ENCODE measurements around the gene SCD. TPM values are rescaled to one million over a fixed set of nuclear protein-coding genes. Genes with fewer than 3 reads are reported as not detected.

The SCD gene
- total and polyA plus RNA-seq, 2 of the 13 experiments (the other 11 are each of a cell fraction or from before 2014, with no cell fraction given): 492 to 512 TPM

DNA sequence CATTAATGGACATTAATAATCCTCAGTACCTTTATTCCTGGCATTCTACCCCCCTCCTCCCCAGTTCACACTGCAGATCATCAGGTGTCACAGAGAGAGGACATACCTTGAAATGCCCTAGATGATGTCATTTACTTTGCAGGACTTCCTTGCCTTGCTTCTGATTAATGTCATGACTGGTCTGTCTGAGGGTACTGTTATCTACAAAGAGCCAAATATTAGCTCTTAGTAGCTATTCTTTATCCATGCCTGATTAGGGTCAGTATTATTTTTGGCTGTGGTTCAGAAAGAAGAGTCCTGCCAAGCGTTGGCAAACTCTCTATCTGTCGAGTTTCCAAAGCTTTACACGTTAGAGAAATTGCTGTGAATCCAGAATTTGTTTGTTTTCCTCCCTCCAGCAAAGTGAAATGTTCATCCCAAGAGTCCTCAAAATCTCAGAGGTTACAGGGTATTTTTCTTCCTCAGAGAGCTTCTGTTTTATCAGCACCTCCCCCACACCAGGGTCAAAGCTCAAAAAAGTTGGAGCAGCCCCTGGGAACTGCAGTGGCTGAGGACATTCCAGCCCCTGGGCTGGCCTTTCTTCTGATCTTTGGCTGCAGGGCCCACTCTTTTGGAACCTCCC is 12.6 kb downstream of the SCD start (continued):
- TF ChIP-seq, protein P1, sequence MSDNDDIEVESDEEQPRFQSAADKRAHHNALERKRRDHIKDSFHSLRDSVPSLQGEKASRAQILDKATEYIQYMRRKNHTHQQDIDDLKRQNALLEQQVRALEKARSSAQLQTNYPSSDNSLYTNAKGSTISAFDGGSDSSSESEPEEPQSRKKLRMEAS (IDR thresholded peaks at IDR 0.05): peak; percentile 50; the same call in 1 of the 2 replicates
- 0 out of 2 replicates have a peak, but pooled peaks have one; percentile 49 for TF ChIP-seq NKX3-1 (CRISPR knock-in tag; IDR thresholded peaks at IDR 0.05)
- peak; percentile 46 for TF ChIP-seq HOXA3 (CRISPR knock-in tag; IDR thresholded peaks at IDR 0.05)
- TF ChIP-seq, protein P2, sequence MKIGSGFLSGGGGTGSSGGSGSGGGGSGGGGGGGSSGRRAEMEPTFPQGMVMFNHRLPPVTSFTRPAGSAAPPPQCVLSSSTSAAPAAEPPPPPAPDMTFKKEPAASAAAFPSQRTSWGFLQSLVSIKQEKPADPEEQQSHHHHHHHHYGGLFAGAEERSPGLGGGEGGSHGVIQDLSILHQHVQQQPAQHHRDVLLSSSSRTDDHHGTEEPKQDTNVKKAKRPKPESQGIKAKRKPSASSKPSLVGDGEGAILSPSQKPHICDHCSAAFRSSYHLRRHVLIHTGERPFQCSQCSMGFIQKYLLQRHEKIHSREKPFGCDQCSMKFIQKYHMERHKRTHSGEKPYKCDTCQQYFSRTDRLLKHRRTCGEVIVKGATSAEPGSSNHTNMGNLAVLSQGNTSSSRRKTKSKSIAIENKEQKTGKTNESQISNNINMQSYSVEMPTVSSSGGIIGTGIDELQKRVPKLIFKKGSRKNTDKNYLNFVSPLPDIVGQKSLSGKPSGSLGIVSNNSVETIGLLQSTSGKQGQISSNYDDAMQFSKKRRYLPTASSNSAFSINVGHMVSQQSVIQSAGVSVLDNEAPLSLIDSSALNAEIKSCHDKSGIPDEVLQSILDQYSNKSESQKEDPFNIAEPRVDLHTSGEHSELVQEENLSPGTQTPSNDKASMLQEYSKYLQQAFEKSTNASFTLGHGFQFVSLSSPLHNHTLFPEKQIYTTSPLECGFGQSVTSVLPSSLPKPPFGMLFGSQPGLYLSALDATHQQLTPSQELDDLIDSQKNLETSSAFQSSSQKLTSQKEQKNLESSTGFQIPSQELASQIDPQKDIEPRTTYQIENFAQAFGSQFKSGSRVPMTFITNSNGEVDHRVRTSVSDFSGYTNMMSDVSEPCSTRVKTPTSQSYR (CRISPR knock-in tag; IDR thresholded peaks at IDR 0.05; ENCODE audit: borderline replicate concordance): peak; percentile 99
- 0 out of 2 replicates have a peak, but pooled peaks have one; percentile 13 for TF ChIP-seq GATA4 (IDR thresholded peaks at IDR 0.05; ENCODE audit: borderline replicate concordance, low read depth)
- TF ChIP-seq ATF1 (CRISPR knock-in tag; IDR thresholded peaks at IDR 0.05): peak; percentile 48; the same call in 1 of the 2 replicates
- TF ChIP-seq ZFP90 (CRISPR knock-in tag; IDR thresholded peaks at IDR 0.05; ENCODE audit: borderline replicate concordance): peak; percentile 65; the same call in 1 of the 2 replicates
- no peak for TF ChIP-seq FOXK2 (IDR thresholded peaks at IDR 0.05)
- TF ChIP-seq, protein P3, sequence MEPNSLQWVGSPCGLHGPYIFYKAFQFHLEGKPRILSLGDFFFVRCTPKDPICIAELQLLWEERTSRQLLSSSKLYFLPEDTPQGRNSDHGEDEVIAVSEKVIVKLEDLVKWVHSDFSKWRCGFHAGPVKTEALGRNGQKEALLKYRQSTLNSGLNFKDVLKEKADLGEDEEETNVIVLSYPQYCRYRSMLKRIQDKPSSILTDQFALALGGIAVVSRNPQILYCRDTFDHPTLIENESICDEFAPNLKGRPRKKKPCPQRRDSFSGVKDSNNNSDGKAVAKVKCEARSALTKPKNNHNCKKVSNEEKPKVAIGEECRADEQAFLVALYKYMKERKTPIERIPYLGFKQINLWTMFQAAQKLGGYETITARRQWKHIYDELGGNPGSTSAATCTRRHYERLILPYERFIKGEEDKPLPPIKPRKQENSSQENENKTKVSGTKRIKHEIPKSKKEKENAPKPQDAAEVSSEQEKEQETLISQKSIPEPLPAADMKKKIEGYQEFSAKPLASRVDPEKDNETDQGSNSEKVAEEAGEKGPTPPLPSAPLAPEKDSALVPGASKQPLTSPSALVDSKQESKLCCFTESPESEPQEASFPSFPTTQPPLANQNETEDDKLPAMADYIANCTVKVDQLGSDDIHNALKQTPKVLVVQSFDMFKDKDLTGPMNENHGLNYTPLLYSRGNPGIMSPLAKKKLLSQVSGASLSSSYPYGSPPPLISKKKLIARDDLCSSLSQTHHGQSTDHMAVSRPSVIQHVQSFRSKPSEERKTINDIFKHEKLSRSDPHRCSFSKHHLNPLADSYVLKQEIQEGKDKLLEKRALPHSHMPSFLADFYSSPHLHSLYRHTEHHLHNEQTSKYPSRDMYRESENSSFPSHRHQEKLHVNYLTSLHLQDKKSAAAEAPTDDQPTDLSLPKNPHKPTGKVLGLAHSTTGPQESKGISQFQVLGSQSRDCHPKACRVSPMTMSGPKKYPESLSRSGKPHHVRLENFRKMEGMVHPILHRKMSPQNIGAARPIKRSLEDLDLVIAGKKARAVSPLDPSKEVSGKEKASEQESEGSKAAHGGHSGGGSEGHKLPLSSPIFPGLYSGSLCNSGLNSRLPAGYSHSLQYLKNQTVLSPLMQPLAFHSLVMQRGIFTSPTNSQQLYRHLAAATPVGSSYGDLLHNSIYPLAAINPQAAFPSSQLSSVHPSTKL (CRISPR knock-in tag; IDR thresholded peaks at IDR 0.05): peak; percentile 77
- no peak for TF ChIP-seq U2AF1 (optimal IDR thresholded peaks at IDR 0.05; ENCODE audit: low read depth, low read length)
- peak; percentile 30; the same call in 1 of the 2 replicates for TF ChIP-seq ZMYM4 (CRISPR knock-in tag; IDR thresholded peaks at IDR 0.05)
- TF ChIP-seq, protein P4, sequence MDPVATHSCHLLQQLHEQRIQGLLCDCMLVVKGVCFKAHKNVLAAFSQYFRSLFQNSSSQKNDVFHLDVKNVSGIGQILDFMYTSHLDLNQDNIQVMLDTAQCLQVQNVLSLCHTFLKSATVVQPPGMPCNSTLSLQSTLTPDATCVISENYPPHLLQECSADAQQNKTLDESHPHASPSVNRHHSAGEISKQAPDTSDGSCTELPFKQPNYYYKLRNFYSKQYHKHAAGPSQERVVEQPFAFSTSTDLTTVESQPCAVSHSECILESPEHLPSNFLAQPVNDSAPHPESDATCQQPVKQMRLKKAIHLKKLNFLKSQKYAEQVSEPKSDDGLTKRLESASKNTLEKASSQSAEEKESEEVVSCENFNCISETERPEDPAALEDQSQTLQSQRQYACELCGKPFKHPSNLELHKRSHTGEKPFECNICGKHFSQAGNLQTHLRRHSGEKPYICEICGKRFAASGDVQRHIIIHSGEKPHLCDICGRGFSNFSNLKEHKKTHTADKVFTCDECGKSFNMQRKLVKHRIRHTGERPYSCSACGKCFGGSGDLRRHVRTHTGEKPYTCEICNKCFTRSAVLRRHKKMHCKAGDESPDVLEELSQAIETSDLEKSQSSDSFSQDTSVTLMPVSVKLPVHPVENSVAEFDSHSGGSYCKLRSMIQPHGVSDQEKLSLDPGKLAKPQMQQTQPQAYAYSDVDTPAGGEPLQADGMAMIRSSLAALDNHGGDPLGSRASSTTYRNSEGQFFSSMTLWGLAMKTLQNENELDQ (CRISPR knock-in tag; IDR thresholded peaks at IDR 0.05; ENCODE audit: borderline replicate concordance): no peak
- TF ChIP-seq NR2F2 (IDR thresholded peaks at IDR 0.05; ENCODE audit: borderline replicate concordance, low read depth): peak; percentile 36; the same call in 1 of the 2 replicates
- peak; percentile 31; the same call in 1 of the 2 replicates for TF ChIP-seq RCOR2 (CRISPR knock-in tag; IDR thresholded peaks at IDR 0.05)
- 0 out of 2 replicates have a peak, but pooled peaks have one; percentile 13 for TF ChIP-seq NFIC (IDR thresholded peaks at IDR 0.05; ENCODE audit: low read length)
- peak in 1 of 2 experiments; percentile 51; a peak in 1 of 4 replicates for TF ChIP-seq NR2F1 (CRISPR knock-in tag; IDR thresholded peaks at IDR 0.05)
- TF ChIP-seq ZEB1 (IDR thresholded peaks at IDR 0.05; ENCODE audit: insufficient replicate concordance, low read depth): peak; percentile 38
- TF ChIP-seq NCOA1 (CRISPR knock-in tag; IDR thresholded peaks at IDR 0.05): no peak
- no peak for TF ChIP-seq ZNF232 (CRISPR knock-in tag; IDR thresholded peaks at IDR 0.05; ENCODE audit: borderline replicate concordance)
- TF ChIP-seq SPEN (CRISPR knock-in tag; IDR thresholded peaks at IDR 0.05; ENCODE audit: low read depth): peak; percentile 60; the same call in 1 of the 2 replicates
- peak; percentile 14; the same call in 1 of the 2 replicates for TF ChIP-seq FOXA3 (CRISPR knock-in tag; IDR thresholded peaks at IDR 0.05)
